DOHH2 (cell line): ENCODE data around the gene KIF20B.

Experiments used
- H3F3A ChIP-seq: fragments of 200-600 bp; sonication (generic), shearing (Covaris generic); 2 replicates; pipeline ENCODE4 v1.6.0; 2016; ENCODE audit warnings: antibody characterized with exemption, mild to moderate bottlenecking; ENCODE audit not compliant: control insufficient read depth, insufficient read depth
- H3K27ac ChIP-seq: fragments of 200-600 bp; sonication (generic); 2 replicates; pipeline ENCODE4 v1.5.1; 2014; ENCODE audit warnings: low read depth, mild to moderate bottlenecking, low read length, moderate library complexity
- H3K27me3 ChIP-seq: fragments of 200-600 bp; sonication (generic); 2 replicates; pipeline ENCODE4 v1.6.1; 2014; ENCODE audit warnings: mild to moderate bottlenecking, low read length, mixed read lengths; ENCODE audit not compliant: control insufficient read depth
- H3K36me3 ChIP-seq: fragments of 200-600 bp; sonication (generic); 2 replicates; pipeline ENCODE4 v1.6.1; 2014; ENCODE audit warnings: mild to moderate bottlenecking, low read length, moderate library complexity, mixed read lengths; ENCODE audit not compliant: control insufficient read depth
- H3K4me1 ChIP-seq: fragments of 200-600 bp; sonication (generic); 2 replicates; pipeline ENCODE4 v1.6.1; 2014; ENCODE audit warnings: mild to moderate bottlenecking, low read length, mixed read lengths; ENCODE audit not compliant: control insufficient read depth
- H3K4me2 ChIP-seq: fragments of 200-600 bp; sonication (generic); 2 replicates; pipeline ENCODE4 v1.6.0; 2014; ENCODE audit warnings: mild to moderate bottlenecking, low read length, moderate library complexity
- H3K4me3 ChIP-seq: fragments of 200-600 bp; sonication (generic); 2 replicates; pipeline ENCODE4 v1.5.1; 2014; ENCODE audit warnings: mild to moderate bottlenecking, low read length, mixed read lengths
- H3K79me2 ChIP-seq: fragments of 200-600 bp; sonication (generic); 2 replicates; pipeline ENCODE4 v1.6.1; 2014; ENCODE audit warnings: mild to moderate bottlenecking, low read length, mixed read lengths; ENCODE audit not compliant: control insufficient read depth
- H3K9me2 ChIP-seq: fragments of 200-600 bp; sonication (generic); replicated peaks from 2 replicates; pipeline ENCODE4 v1.6.1; 2014; ENCODE audit warnings: mild to moderate bottlenecking, low read length, mixed read lengths; ENCODE audit not compliant: control insufficient read depth
- H3K9me3 ChIP-seq: fragments of 200-600 bp; sonication (generic); 2 replicates; pipeline ENCODE4 v1.6.1; 2014; ENCODE audit warnings: antibody characterized with exemption, low read length, mixed read lengths; ENCODE audit not compliant: control insufficient read depth, insufficient read depth
- H4K20me1 ChIP-seq: fragments of 200-600 bp; sonication (generic); 2 replicates; pipeline ENCODE4 v1.6.0; 2014; ENCODE audit warnings: low read depth, mild to moderate bottlenecking, antibody characterized with exemption, low read length, moderate library complexity; ENCODE audit not compliant: control insufficient read depth, insufficient read depth
- CTCF ChIP-seq: fragments of 200-600 bp; sonication (generic); IDR thresholded peaks from one replicate; pipeline ENCODE4 v1.5.1; 2014; ENCODE audit warnings: antibody characterized with exemption, mild to moderate bottlenecking, low read depth, low read length; ENCODE audit not compliant: poor library complexity, severe bottlenecking
- EZH2phosphoT487 ChIP-seq: fragments of 200-600 bp; sonication (generic); IDR thresholded peaks from 2 replicates; pipeline ENCODE4 v1.6.1; 2017; ENCODE audit warnings: borderline replicate concordance, mild to moderate bottlenecking, antibody characterized with exemption, low read length, moderate library complexity, mixed read lengths

KIF20B gene

GRCh38 chr10:89677341-89677740, 24.0 kb upstream of the KIF20B start:
- Histone ChIP-seq H3K9me3 (no peaks in the 10 kb centered on the region), H3F3A (no peaks in the 10 kb centered on the region), H3K79me2 (no peaks in the 10 kb centered on the region), H3K4me3 (no peak overlapping the region), H4K20me1 (no peaks in the 10 kb centered on the region), H3K36me3 (no peaks in the 10 kb centered on the region), H3K4me2 (no peak overlapping the region), H3K27me3 (no peaks in the 10 kb centered on the region), H3K4me1 (peaks cover 22% of the 10 kb centered on the region), H3K27ac (no peak overlapping the region), H3K9me2 (no peaks in the 10 kb centered on the region)
- no peak for TF ChIP-seq CTCF
- no peak for TF ChIP-seq EZH2phosphoT487

GRCh38 chr10:89679986-89680385, 21.4 kb upstream of the KIF20B start:
- no peaks in the 10 kb centered on the region for H3K9me2 ChIP-seq
- no peak overlapping the region for H3K4me3 ChIP-seq
- H3K79me2 ChIP-seq, result no peaks in the 10 kb centered on the region
- no peak overlapping the region for H3K4me2 ChIP-seq
- TF ChIP-seq CTCF (no peak), EZH2phosphoT487 (no peak)
- no peaks in the 10 kb centered on the region for H3K27me3 ChIP-seq
- no peak overlapping the region for H3K27ac ChIP-seq
- H3K4me1 ChIP-seq, result peaks cover 16% of the 10 kb centered on the region
- no peaks in the 10 kb centered on the region for H3K36me3 ChIP-seq
- H4K20me1 ChIP-seq, result no peaks in the 10 kb centered on the region
- H3K9me3 ChIP-seq, result no peaks in the 10 kb centered on the region
- no peaks in the 10 kb centered on the region for H3F3A ChIP-seq

- no peak for TF ChIP-seq CTCF
- TF ChIP-seq EZH2phosphoT487, result no peak
- Histone ChIP-seq H3K27me3 (no peaks in the 10 kb centered on the region), H3K36me3 (no peaks in the 10 kb centered on the region), H4K20me1 (no peaks in the 10 kb centered on the region), H3K27ac (no peak overlapping the region), H3K4me3 (no peak overlapping the region), H3F3A (no peaks in the 10 kb centered on the region), H3K4me1 (peaks cover 21% of the 10 kb centered on the region), H3K9me3 (no peaks in the 10 kb centered on the region), H3K79me2 (no peaks in the 10 kb centered on the region), H3K4me2 (no peak overlapping the region), H3K9me2 (no peaks in the 10 kb centered on the region)
Observed at GRCh38 chr10:89683883-89684282, 17.5 kb upstream of the KIF20B start.

- Histone ChIP-seq H3K27me3 (no peaks in the 10 kb centered on the region), H3F3A (no peaks in the 10 kb centered on the region), H3K4me2 (no peak overlapping the region), H4K20me1 (no peaks in the 10 kb centered on the region), H3K4me3 (no peak overlapping the region), H3K27ac (no peak overlapping the region), H3K9me3 (no peaks in the 10 kb centered on the region), H3K9me2 (no peaks in the 10 kb centered on the region), H3K4me1 (peaks cover 18% of the 10 kb centered on the region), H3K79me2 (no peaks in the 10 kb centered on the region), H3K36me3 (no peaks in the 10 kb centered on the region)
- no peak for TF ChIP-seq EZH2phosphoT487
- no peak for TF ChIP-seq CTCF
Observed at GRCh38 chr10:89684604-89685003, 16.8 kb upstream of the KIF20B start.
